Activated CD4-positive, alpha-beta memory T cell treated with anti-CD3 and anti-CD28 coated beads, Interleukin-2, amount 10 ng/mL, durations not matched to agents 7 days and 5 days (primary cell): ENCODE measurements around the gene CCDC186. TPM values are rescaled to one million over a fixed set of nuclear protein-coding genes. Genes with fewer than 3 reads are reported as not detected.

ENCODE experiments used
- CTCF ChIA-PET: fragments of 350-600 bp; sonication (Branson Sonifier 250); formaldehyde crosslinking; loops from one replicate; lab custom pipeline; 2021; ENCODE audit warnings: antibody characterized with exemption, inconsistent platforms; lab: Charles Lee
- POLR2A ChIA-PET: fragments of 350-600 bp; sonication (Branson Sonifier 250); formaldehyde crosslinking; loops from one replicate; lab custom pipeline; 2021; ENCODE audit warnings: antibody characterized with exemption; lab: Charles Lee
- DNase-seq: peaks from one replicate; pipeline ENCODE4 v3.0.0-alpha.2; 2020
- H3K27ac Mint-ChIP-seq: one replicate; pipeline ENCODE4 v1.8.0; 2021; ENCODE audit warnings: mild to moderate bottlenecking, mixed read lengths
- H3K27me3 Mint-ChIP-seq: one replicate; pipeline ENCODE4 v1.8.0; 2021; ENCODE audit warnings: mixed read lengths
- H3K36me3 Mint-ChIP-seq: one replicate; pipeline ENCODE4 v1.8.0; 2021; ENCODE audit warnings: low read depth, mixed read lengths
- H3K4me1 Mint-ChIP-seq: one replicate; pipeline ENCODE4 v1.8.0; 2021; ENCODE audit warnings: mixed read lengths
- H3K4me3 Mint-ChIP-seq: one replicate; pipeline ENCODE4 v1.8.0; 2021; ENCODE audit warnings: mild to moderate bottlenecking, mixed read lengths
- H3K9me3 Mint-ChIP-seq: one replicate; pipeline ENCODE4 v1.8.0; 2021; ENCODE audit warnings: mixed read lengths
- total RNA-seq, 2 experiments: library from RNA; stranded (reverse); gene quantifications; one replicate each; pipeline ENCODE4 v1.2.3, GENCODE V29; 2021

The CCDC186 gene
- total RNA-seq, 2 experiments from 2014 or later, result 20.0 to 22.2 TPM

DNA sequence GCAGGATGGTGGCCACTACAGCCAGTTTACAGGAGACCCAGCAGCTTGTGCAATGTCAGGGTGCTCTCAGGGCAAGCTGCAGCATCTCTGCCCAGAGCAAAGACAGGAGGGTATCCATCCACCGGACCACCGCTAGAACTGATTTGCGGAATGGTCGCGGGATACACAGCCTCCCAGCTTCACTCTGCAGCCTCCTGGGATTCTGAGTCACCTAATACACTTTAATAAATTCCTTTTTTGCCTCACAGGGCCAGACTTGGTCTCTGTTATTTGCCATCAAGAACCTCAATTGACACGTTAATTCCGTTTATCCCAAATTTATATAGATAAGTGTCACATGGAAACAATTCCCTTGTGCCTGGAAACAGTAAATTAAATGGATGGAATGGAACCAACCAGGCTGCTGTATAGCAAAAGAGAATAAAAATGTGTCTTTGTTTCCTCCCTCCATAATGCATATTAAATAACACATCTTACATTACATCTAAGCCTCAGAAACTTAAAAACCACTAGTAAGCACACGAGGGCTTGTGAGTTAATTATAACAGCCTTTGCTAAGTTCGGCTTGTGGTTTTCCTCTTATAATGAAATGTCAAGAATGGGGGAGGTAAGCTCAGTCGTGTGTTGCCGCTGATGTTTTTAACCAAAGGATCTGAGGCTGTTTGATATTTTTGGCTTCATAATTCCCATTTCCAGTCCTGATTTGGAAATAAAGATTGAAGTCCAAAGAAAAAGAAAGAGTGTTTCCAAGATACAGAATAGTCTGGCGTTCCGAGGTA lies 78.3 kb downstream of the CCDC186 start:
- no peak overlapping the region for H3K27ac Mint-ChIP-seq
- peaks cover 35% of the 10 kb centered on the region for H3K4me1 Mint-ChIP-seq
- POLR2A ChIA-PET, result interaction anchor here (0.9 to 1.1 kb wide), 2 partner anchors 24 to 82 kb away, joined by 3 read pairs; no protein-coding TSS in a partner anchor
- no peaks in the 10 kb centered on the region for H3K36me3 Mint-ChIP-seq
- CTCF ChIA-PET, result interaction anchor here (1.0 to 1.2 kb wide), 2 partner anchors 11 to 142 kb away, joined by 3 to 4 read pairs; no protein-coding TSS in a partner anchor
- peaks cover 27% of the 10 kb centered on the region for H3K27me3 Mint-ChIP-seq
- no peaks in the 10 kb centered on the region for H3K9me3 Mint-ChIP-seq
- H3K4me3 Mint-ChIP-seq, result no peak overlapping the region
- no peak for DNase-seq

DNA sequence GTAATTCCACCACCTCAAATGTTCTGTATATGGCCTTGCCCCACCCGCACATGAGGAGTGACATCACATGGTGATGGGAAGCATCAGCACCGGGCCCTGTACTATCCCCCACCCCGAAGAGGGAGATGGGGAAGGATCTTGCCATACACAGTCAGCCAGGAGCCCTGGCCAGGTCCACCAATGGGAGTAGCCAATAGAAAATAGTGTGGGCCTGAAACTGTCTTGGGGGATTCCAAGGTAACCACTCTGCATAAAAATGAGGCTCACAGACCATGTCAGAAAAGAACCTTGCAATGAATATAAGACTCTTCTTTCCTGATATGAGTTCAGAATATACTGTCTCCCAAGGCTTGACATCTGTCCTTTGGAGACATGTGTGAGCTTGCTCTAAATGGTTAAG lies 79.2 kb downstream of the CCDC186 start:
- no peak overlapping the region for H3K27ac Mint-ChIP-seq
- POLR2A ChIA-PET, result interaction anchor here (0.9 kb wide), 1 partner anchor 82 kb away, joined by 3 read pairs; no protein-coding TSS in a partner anchor
- H3K9me3 Mint-ChIP-seq, result no peaks in the 10 kb centered on the region
- DNase-seq, result no peak
- H3K4me3 Mint-ChIP-seq, result no peak overlapping the region
- H3K36me3 Mint-ChIP-seq, result no peaks in the 10 kb centered on the region
- peaks cover 26% of the 10 kb centered on the region for H3K4me1 Mint-ChIP-seq
- H3K27me3 Mint-ChIP-seq, result peaks cover 20% of the 10 kb centered on the region
- CTCF ChIA-PET, result interaction anchor here (0.6 kb wide), 1 partner anchor 72 kb away, joined by 4 read pairs; no protein-coding TSS in a partner anchor

DNA sequence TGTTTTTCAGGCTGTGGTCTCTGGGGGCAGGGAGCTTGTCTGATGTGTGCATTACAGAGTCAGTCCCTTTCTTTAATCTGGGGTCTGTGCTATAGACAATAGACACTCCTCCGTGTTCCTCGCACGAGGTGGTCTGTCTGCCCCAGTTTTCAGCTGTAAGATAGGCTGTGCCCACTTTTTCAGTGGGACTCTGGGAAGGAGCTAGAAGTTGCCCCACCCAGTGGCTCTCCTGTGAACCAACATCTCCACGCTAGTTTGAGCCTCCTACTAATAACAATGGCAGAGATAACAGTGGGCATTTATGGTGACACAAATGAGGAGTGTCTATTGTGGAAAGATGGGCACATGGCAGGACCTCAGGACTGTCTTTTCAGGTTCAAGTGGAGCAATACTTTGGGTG lies 86.3 kb downstream of the CCDC186 start:
- ChIA-PET CTCF (no interaction called here), POLR2A (no interaction called here)
- H3K9me3 Mint-ChIP-seq, result no peaks in the 10 kb centered on the region
- H3K36me3 Mint-ChIP-seq, result no peaks in the 10 kb centered on the region
- no peaks in the 10 kb centered on the region for H3K4me1 Mint-ChIP-seq
- no peak for DNase-seq
- H3K4me3 Mint-ChIP-seq, result no peak overlapping the region
- H3K27ac Mint-ChIP-seq, result no peak overlapping the region
- H3K27me3 Mint-ChIP-seq, result peaks cover 5% of the 10 kb centered on the region

DNA sequence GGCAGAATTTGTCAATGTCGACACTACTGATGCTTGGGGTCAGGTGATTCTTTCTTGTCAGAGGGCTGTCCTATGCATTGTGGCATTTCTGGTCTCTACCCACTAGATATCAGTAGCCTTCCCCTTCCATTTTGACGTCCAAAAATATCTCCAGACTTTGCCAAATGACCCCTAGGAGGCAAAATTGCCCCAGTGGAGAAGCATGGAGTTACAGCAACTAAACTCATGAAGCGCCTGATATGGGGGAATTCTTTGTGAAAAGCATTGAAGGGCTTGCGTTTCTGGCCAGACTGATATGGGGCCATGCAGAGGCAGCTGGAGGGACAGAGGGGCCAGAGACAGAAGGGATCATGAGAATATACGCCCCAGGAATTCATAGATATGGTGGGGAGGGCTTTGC lies 86.7 kb downstream of the CCDC186 start:
- Mint-ChIP-seq H3K36me3 (no peaks in the 10 kb centered on the region), H3K4me3 (no peak overlapping the region), H3K9me3 (no peaks in the 10 kb centered on the region), H3K27ac (no peak overlapping the region), H3K27me3 (peaks cover 5% of the 10 kb centered on the region), H3K4me1 (no peaks in the 10 kb centered on the region)
- POLR2A ChIA-PET, result no interaction called here
- no peak for DNase-seq
- CTCF ChIA-PET, result no interaction called here

DNA sequence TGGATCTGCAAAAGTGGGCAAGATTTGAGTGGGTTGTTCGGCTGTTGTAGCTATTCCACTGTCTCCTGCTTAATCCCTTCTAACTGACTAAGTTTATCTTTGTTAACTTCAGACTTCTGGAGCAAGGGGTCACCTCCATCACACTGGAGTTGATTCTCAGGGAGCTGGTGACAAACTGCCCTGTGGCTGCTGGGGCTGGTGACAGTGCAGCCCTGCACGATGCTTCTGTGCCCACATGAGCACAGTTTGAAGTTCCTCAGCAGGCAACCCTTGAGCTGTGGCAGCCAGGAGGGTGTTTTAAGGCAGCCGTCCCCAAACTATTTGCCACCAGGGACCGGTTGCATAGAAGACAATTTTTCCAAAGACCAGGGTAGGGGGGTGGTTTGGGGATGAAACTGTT lies 89.8 kb downstream of the CCDC186 start:
- no peaks in the 10 kb centered on the region for H3K36me3 Mint-ChIP-seq
- H3K27ac Mint-ChIP-seq, result no peak overlapping the region
- ChIA-PET POLR2A (interaction anchor here (1.0 to 1.3 kb wide), 3 partner anchors 13 to 20 kb away, joined by 3 to 4 read pairs (median 4); no protein-coding TSS in a partner anchor), CTCF (interaction anchor here (1.3 kb wide), 3 partner anchors 9 to 18 kb away, joined by 3 to 5 read pairs (median 3); no protein-coding TSS in a partner anchor)
- peak; percentile 45 for DNase-seq
- H3K27me3 Mint-ChIP-seq, result peaks cover 18% of the 10 kb centered on the region
- no peak overlapping the region for H3K4me3 Mint-ChIP-seq
- H3K4me1 Mint-ChIP-seq, result no peaks in the 10 kb centered on the region
- no peaks in the 10 kb centered on the region for H3K9me3 Mint-ChIP-seq

DNA sequence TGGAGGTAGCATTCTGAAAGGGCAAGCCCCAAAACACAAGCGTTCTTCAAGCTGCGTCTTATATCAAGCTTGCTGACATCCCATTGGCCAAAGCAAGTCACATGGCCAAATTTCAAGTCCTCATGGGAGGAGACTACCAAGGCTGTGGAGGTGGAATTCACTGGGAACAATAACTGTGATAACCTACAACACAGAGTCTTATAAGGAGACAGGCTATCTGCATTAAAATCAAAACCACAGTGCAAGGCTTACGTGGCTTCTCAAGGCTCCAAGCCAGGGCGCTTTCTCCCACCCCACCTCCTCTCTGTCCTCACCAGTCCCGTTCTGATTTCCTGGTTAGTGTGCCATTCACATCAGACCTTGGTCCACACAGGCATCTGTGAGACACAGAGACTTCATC lies 91.0 kb downstream of the CCDC186 start:
- no peaks in the 10 kb centered on the region for H3K4me1 Mint-ChIP-seq
- POLR2A ChIA-PET, result interaction anchor here (1.0 to 1.3 kb wide), 2 partner anchors 12 to 14 kb away, joined by 4 read pairs; no protein-coding TSS in a partner anchor
- H3K4me3 Mint-ChIP-seq, result no peak overlapping the region
- H3K36me3 Mint-ChIP-seq, result no peaks in the 10 kb centered on the region
- CTCF ChIA-PET, result interaction anchor here (0.9 kb wide), 1 partner anchor 36 kb away, joined by 3 read pairs; no protein-coding TSS in a partner anchor
- H3K27me3 Mint-ChIP-seq, result peaks cover 23% of the 10 kb centered on the region
- no peak overlapping the region for H3K27ac Mint-ChIP-seq
- peak; percentile 31 for DNase-seq
- H3K9me3 Mint-ChIP-seq, result no peaks in the 10 kb centered on the region

DNA sequence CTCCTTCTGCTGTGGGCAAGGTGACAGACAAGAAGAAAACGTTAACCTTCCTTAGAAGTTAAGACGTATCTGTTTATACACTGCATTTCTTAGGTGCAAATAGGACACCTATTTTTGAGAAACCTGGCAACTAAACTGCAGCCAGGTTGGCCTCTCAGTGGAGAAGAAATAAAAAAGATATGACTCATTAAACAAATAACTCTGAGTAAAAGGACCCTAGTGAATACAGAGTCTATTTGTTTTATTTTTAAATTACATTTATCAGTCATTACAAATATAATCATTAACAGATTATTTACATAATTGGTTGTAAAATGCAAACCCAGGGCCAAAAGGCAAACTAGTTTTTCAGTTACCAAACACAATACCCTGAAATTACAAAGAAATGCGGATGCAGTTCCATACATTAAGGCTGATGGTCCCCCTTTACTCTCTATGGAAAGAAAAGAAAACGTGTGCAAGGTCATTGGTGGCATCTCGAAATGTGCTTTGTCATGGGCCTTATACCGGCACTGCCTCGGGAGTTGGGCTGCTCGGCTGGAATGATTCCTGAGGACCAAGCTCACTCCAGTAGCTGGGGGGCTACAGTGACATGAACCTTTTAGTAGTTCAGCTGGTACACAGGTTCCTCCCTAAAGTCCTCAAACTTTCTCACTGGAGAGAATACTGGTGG lies 92.0 kb downstream of the CCDC186 start:
- no peaks in the 10 kb centered on the region for H3K9me3 Mint-ChIP-seq
- POLR2A ChIA-PET, result no interaction called here
- H3K27ac Mint-ChIP-seq, result no peak overlapping the region
- peaks cover 21% of the 10 kb centered on the region for H3K27me3 Mint-ChIP-seq
- CTCF ChIA-PET, result interaction anchor here (0.7 to 1.3 kb wide), 3 partner anchors 19 to 128 kb away, joined by 3 to 4 read pairs (median 3); no protein-coding TSS in a partner anchor
- H3K4me3 Mint-ChIP-seq, result no peak overlapping the region
- no peaks in the 10 kb centered on the region for H3K4me1 Mint-ChIP-seq
- no peaks in the 10 kb centered on the region for H3K36me3 Mint-ChIP-seq
- no peak for DNase-seq

DNA sequence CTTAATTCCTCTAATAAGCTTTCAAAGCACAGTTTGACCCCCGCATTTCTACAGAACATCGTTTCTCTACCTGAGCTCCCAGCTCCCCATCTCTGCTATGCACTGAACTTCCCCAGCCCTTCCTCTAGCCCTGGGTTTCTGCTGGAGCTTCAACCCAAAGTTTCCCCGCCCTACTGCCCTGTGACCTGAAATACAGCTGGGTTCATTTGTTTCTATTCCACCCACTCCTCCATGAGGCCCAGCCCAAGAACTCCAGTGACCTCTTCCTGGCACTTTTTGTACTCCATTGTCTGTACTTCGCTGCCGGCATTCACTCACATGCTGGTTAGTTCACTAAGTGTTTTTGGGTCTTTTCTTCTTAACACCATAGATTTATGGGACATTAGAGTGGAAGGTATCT lies 94.6 kb downstream of the CCDC186 start:
- Mint-ChIP-seq H3K4me1 (peaks cover 4% of the 10 kb centered on the region), H3K27ac (no peak overlapping the region), H3K9me3 (no peaks in the 10 kb centered on the region), H3K4me3 (no peak overlapping the region), H3K36me3 (no peaks in the 10 kb centered on the region), H3K27me3 (peaks cover 27% of the 10 kb centered on the region)
- ChIA-PET POLR2A (no interaction called here), CTCF (no interaction called here)
- DNase-seq, result no peak

DNA sequence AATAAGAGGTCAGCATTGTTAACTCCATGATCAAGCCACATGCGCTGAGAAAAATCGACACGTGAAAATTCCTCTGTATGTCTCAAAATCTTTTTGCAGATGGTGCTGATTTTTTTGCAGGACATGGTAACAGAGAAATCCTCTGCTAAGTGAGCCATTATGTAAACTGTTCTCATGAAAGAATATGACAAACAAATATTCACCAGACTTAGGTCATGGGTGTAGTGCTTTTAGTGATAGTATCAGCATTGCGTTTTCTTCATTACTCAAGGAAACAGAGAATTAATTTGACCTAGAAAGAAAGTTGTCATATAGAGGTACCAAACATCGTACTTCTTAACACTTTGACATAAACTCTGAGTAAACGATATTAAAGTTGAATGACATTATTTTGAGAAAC lies 95.7 kb downstream of the CCDC186 start:
- DNase-seq, result no peak
- H3K4me1 Mint-ChIP-seq, result peaks cover 13% of the 10 kb centered on the region
- H3K27ac Mint-ChIP-seq, result no peak overlapping the region
- H3K9me3 Mint-ChIP-seq, result no peaks in the 10 kb centered on the region
- CTCF ChIA-PET, result interaction anchor here (0.6 to 1.2 kb wide), 3 partner anchors 9 to 286 kb away, joined by 4 read pairs; no protein-coding TSS in a partner anchor
- POLR2A ChIA-PET, result no interaction called here
- no peak overlapping the region for H3K4me3 Mint-ChIP-seq
- H3K27me3 Mint-ChIP-seq, result peaks cover 27% of the 10 kb centered on the region
- H3K36me3 Mint-ChIP-seq, result no peaks in the 10 kb centered on the region

DNA sequence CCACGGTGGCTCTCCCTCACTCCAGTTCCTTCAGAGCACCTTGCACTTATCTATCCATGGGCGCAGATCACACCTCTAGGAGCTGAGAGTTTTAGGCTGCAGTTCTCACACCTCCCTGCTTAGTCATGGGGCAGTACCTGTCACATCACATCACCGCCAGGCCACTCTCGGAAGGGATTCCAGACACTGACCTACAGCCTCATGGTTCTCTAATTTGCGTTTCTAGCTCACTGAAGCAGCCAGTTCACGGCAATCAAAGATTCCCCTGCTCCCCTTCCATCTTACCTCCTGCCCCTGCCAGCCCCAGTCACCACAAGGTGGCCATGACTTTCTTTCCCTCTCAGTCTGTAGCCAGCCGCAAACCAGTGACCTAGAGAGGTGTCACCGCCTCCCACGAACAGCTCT lies 96.2 kb downstream of the CCDC186 start:
- ChIA-PET CTCF (interaction anchor here (1.2 kb wide), 1 partner anchor 220 kb away, joined by 4 read pairs; no protein-coding TSS in a partner anchor), POLR2A (no interaction called here)
- Mint-ChIP-seq H3K4me1 (peaks cover 16% of the 10 kb centered on the region), H3K9me3 (no peaks in the 10 kb centered on the region), H3K27ac (no peak overlapping the region), H3K36me3 (no peaks in the 10 kb centered on the region), H3K27me3 (peaks cover 27% of the 10 kb centered on the region), H3K4me3 (no peak overlapping the region)
- DNase-seq, result no peak

DNA sequence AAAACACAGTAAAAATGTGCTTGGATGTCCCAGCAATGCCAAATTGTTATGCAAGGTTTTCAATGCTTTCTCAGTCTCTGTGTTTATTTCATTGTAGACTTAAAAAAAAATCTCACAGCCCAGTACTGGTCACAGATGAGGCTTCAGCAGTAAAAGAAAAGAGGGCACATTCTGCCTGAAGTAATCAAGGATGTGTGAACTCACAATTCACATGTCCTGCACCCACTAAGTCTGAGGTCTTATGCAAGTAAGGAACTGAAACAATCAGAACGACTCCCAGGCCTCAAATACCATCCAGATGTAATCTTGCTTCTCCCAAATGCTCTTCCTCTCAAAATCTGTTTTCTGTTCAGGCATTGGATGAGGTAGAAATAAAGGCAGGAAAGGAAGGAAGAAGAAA lies 96.7 kb downstream of the CCDC186 start:
- Mint-ChIP-seq H3K27me3 (peaks cover 27% of the 10 kb centered on the region), H3K4me3 (no peak overlapping the region), H3K27ac (no peak overlapping the region), H3K36me3 (no peaks in the 10 kb centered on the region), H3K4me1 (peaks cover 19% of the 10 kb centered on the region), H3K9me3 (no peaks in the 10 kb centered on the region)
- no peak for DNase-seq
- POLR2A ChIA-PET, result no interaction called here
- CTCF ChIA-PET, result no interaction called here

DNA sequence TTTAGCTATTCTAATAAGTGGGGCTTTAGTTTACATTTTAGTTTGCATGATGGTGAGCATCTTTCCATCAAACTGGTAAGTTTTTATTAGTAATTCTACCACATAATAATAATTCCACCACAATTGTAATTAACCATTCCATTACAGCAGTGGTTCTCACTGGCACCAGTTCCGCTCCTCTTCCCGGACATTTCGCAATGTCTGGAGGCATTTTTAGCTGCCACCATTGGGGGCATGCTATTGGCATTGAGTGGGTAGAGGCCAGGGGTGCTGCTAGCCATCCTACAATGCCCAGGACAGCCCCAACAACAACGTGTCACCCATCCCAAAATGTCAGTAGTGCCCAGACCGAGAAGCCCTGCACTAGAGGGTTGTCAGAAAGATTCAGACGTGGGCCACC lies 98.9 kb downstream of the CCDC186 start:
- CTCF ChIA-PET, result no interaction called here
- POLR2A ChIA-PET, result no interaction called here
- no peak for DNase-seq
- Mint-ChIP-seq H3K27ac (no peak overlapping the region), H3K36me3 (no peaks in the 10 kb centered on the region), H3K4me3 (no peak overlapping the region), H3K27me3 (peaks cover 21% of the 10 kb centered on the region), H3K9me3 (no peaks in the 10 kb centered on the region), H3K4me1 (peaks cover 23% of the 10 kb centered on the region)
